ENCODE results near the gene KCNAB2. TPM values are rescaled to one million over a fixed set of nuclear protein-coding genes. Genes with fewer than 3 reads are reported as not detected.

KCNAB2 gene
- total and polyA plus RNA-seq, 2 donors (not counting 1 experiment from before 2014, with no cell fraction given) = 90.7 to 143 TPM

- DNase-seq (no peak), ATAC-seq (ENCODE audit: low read depth) (no peak)
- Histone ChIP-seq H3K9ac (ENCODE audit: low read length) (no peak overlapping the region), H3K36me3 (replicated peaks in 1 of 2; ENCODE audit: control extremely low read depth in 1 of 2, control insufficient read depth in 1 of 2, extremely low read depth in 1 of 2, insufficient read depth in 2 of 2, low read length in 1 of 2) (no peaks in the 10 kb centered on the region), H3K4me2 (replicated peaks; ENCODE audit: low read depth, low read length, poor library complexity, severe bottlenecking) (no peak overlapping the region), H3K79me2 (ENCODE audit: control insufficient read depth, insufficient read depth, low read length) (no peaks in the 10 kb centered on the region), H2AFZ (ENCODE audit: insufficient read depth, low read depth, low read length, poor library complexity, severe bottlenecking) (no peak overlapping the region), H3K27me3 (replicated peaks in 1 of 4; ENCODE audit: control extremely low read depth in 1 of 4, control insufficient read depth in 3 of 4, insufficient read depth in 4 of 4, low read length in 3 of 4) (peaks cover 0 to 4% (median 0%) of the 10 kb centered on the region in 4 experiments), H3K9me3 (ENCODE audit: control extremely low read depth in 1 of 3, control insufficient read depth in 2 of 3, insufficient read depth in 1 of 3, low read length in 2 of 3) (peaks cover 0 to 10% (median 8%) of the 10 kb centered on the region in 3 donors), H3K4me1 (ENCODE audit: control insufficient read depth in 2 of 2, insufficient read depth in 2 of 2, low read length in 2 of 2) (no peaks in the 10 kb centered on the region), H3K4me3 (ENCODE audit: control extremely low read depth in 1 of 5, extremely low read depth in 1 of 5, insufficient read depth in 1 of 5, low read depth in 2 of 5, low read length in 4 of 5) (no peak overlapping the region), H3K27ac (ENCODE audit: low read length in 2 of 2) (no peak overlapping the region), H4K20me1 (ENCODE audit: control insufficient read depth, insufficient read depth, low read length, poor library complexity, severe bottlenecking) (no peaks in the 10 kb centered on the region)
- ChIA-PET CTCF (no interaction called here), POLR2A (no interaction called here)
- Mint-ChIP-seq H3K4me3 (no peak overlapping the region), H3K9me3 (ENCODE audit: insufficient read depth) (peaks cover 9% of the 10 kb centered on the region), H3K27ac (no peak overlapping the region), H3K27me3 (peaks cover 11% of the 10 kb centered on the region), H3K4me1 (no peaks in the 10 kb centered on the region)
- WGBS (ENCODE audit: insufficient coverage) = 16% methylated on average over 7 of the region's 10 CpGs
- TF ChIP-seq, protein P1, sequence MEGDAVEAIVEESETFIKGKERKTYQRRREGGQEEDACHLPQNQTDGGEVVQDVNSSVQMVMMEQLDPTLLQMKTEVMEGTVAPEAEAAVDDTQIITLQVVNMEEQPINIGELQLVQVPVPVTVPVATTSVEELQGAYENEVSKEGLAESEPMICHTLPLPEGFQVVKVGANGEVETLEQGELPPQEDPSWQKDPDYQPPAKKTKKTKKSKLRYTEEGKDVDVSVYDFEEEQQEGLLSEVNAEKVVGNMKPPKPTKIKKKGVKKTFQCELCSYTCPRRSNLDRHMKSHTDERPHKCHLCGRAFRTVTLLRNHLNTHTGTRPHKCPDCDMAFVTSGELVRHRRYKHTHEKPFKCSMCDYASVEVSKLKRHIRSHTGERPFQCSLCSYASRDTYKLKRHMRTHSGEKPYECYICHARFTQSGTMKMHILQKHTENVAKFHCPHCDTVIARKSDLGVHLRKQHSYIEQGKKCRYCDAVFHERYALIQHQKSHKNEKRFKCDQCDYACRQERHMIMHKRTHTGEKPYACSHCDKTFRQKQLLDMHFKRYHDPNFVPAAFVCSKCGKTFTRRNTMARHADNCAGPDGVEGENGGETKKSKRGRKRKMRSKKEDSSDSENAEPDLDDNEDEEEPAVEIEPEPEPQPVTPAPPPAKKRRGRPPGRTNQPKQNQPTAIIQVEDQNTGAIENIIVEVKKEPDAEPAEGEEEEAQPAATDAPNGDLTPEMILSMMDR (IDR thresholded peaks at IDR 0.05) = no peak
- TF ChIP-seq EZH2 (IDR thresholded peaks at IDR 0.05; ENCODE audit: borderline replicate concordance, insufficient read depth, low read depth, low read length, poor library complexity, severe bottlenecking) = no peak
- intact Hi-C loops (cut with micrococcal nuclease) = no loop called here
These were observed 67.4 kb downstream of the KCNAB2 start for GRCh38 chr1:6113116-6113515.

DNA sequence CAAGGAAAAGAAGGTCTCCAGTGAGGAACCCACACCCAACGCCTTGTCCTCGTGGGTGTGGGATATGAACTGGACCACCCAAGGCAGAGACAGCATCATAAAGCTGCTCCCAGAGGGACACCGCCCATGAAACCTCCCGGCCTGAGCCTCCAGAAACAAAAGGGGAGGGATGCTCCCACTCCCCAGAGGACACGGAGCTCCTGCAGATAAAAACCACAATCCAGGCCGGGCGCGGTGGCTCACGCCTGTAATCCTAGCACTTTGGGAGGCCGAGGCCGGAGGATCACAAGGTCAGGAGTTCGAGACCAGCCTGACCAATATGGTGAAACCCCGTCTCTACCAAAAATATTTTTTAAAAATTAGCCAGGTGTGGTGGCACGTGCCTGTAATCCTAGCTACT is 68.1 kb downstream of the KCNAB2 start:
- Histone ChIP-seq H4K20me1 (ENCODE audit: control insufficient read depth, insufficient read depth, low read length, poor library complexity, severe bottlenecking) (no peaks in the 10 kb centered on the region), H3K27me3 (replicated peaks in 1 of 4; ENCODE audit: control extremely low read depth in 1 of 4, control insufficient read depth in 3 of 4, insufficient read depth in 4 of 4, low read length in 3 of 4) (peaks cover 0 to 4% (median 0%) of the 10 kb centered on the region in 4 experiments), H3K9ac (ENCODE audit: low read length) (no peak overlapping the region), H3K4me3 (ENCODE audit: control extremely low read depth in 1 of 5, extremely low read depth in 1 of 5, insufficient read depth in 1 of 5, low read depth in 2 of 5, low read length in 4 of 5) (no peak overlapping the region), H3K4me2 (replicated peaks; ENCODE audit: low read depth, low read length, poor library complexity, severe bottlenecking) (no peak overlapping the region), H3K79me2 (ENCODE audit: control insufficient read depth, insufficient read depth, low read length) (no peaks in the 10 kb centered on the region), H3K27ac (ENCODE audit: low read length in 2 of 2) (no peak overlapping the region), H3K36me3 (replicated peaks in 1 of 2; ENCODE audit: control extremely low read depth in 1 of 2, control insufficient read depth in 1 of 2, extremely low read depth in 1 of 2, insufficient read depth in 2 of 2, low read length in 1 of 2) (no peaks in the 10 kb centered on the region), H2AFZ (ENCODE audit: insufficient read depth, low read depth, low read length, poor library complexity, severe bottlenecking) (no peak overlapping the region), H3K9me3 (ENCODE audit: control extremely low read depth in 1 of 3, control insufficient read depth in 2 of 3, insufficient read depth in 1 of 3, low read length in 2 of 3) (peaks cover 0 to 10% (median 8%) of the 10 kb centered on the region in 3 donors), H3K4me1 (ENCODE audit: control insufficient read depth in 2 of 2, insufficient read depth in 2 of 2, low read length in 2 of 2) (no peaks in the 10 kb centered on the region)
- no peak for TF ChIP-seq EZH2 (IDR thresholded peaks at IDR 0.05; ENCODE audit: borderline replicate concordance, insufficient read depth, low read depth, low read length, poor library complexity, severe bottlenecking)
- TF ChIP-seq, protein P1 (IDR thresholded peaks at IDR 0.05) = no peak
- Mint-ChIP-seq H3K4me1 (no peaks in the 10 kb centered on the region), H3K9me3 (ENCODE audit: insufficient read depth) (peaks cover 9% of the 10 kb centered on the region), H3K27me3 (peaks cover 5% of the 10 kb centered on the region), H3K4me3 (no peak overlapping the region), H3K27ac (no peak overlapping the region)
- ATAC-seq (ENCODE audit: low read depth) = no peak
- WGBS (ENCODE audit: insufficient coverage) = 97% methylated on average over 12 of the region's 14 CpGs
- DNase-seq = no peak
- POLR2A ChIA-PET = no interaction called here
- intact Hi-C loops (cut with micrococcal nuclease) = no loop called here
- CTCF ChIA-PET = no interaction called here
